GM13976 (cell line): Measurements from ENCODE around the gene SOX5.

ENCODE experiments used
- DNase-seq: peaks from one replicate; pipeline ENCODE4 v3.0.0; 2012; ENCODE audit warnings: low spot score
- CTCF ChIP-seq: IDR thresholded peaks from 2 replicates; pipeline ENCODE4 v1.5.1; 2012; ENCODE audit warnings: borderline replicate concordance, mild to moderate bottlenecking; ENCODE audit not compliant: insufficient read depth; ENCODE audit errors: extremely low read depth, missing control alignments, control extremely low read depth
- in situ Hi-C: fragments of 300-500 bp; cut with MboI; formaldehyde crosslinking; loops from one replicate; pipeline ENCODE4 v1.12.0; 2022; ENCODE audit warnings: low sequenced_read_pairs, mixed read lengths, inconsistent platforms; ENCODE audit not compliant: unreplicated experiment

The SOX5 gene

GRCh38 chr12:23815810-23816209 lies 133.7 kb downstream of the SOX5 start:
- no peak for DNase-seq
- no peak for TF ChIP-seq CTCF
- in situ Hi-C loops = no loop called here

GRCh38 chr12:23813206-23813605 lies 136.3 kb downstream of the SOX5 start:
- DNase-seq = no peak
- TF ChIP-seq CTCF = no peak
- in situ Hi-C loops = no loop called here

- DNase-seq = no peak
- in situ Hi-C loops = no loop called here
- no peak for TF ChIP-seq CTCF
These were observed 139.1 kb downstream of the SOX5 start for GRCh38 chr12:23810329-23810902.

GRCh38 chr12:23803540-23803939 lies 145.9 kb downstream of the SOX5 start:
- DNase-seq = no peak
- TF ChIP-seq CTCF = no peak

GRCh38 chr12:23795494-23795893 lies 154.0 kb downstream of the SOX5 start:
- in situ Hi-C loops = no loop called here
- TF ChIP-seq CTCF = no peak
- DNase-seq = no peak

More at GRCh38 chr12:23803540-23803939, 145.9 kb downstream of the SOX5 start:
- in situ Hi-C loops = no loop called here

GRCh38 chr12:23781118-23781517 lies 168.4 kb downstream of the SOX5 start:
- in situ Hi-C loops = no loop called here
- no peak for DNase-seq
- no peak for TF ChIP-seq CTCF
